GM15510 (cell line): ENCODE results near the gene UFSP2.

ENCODE experiments used
- POLR2A ChIP-seq: IDR thresholded peaks from 3 replicates; pipeline ENCODE4 v1.6.1; 2011; ENCODE audit warnings: borderline replicate concordance; ENCODE audit not compliant: insufficient read length; ENCODE audit errors: extremely low read depth

Gene UFSP2

DNA sequence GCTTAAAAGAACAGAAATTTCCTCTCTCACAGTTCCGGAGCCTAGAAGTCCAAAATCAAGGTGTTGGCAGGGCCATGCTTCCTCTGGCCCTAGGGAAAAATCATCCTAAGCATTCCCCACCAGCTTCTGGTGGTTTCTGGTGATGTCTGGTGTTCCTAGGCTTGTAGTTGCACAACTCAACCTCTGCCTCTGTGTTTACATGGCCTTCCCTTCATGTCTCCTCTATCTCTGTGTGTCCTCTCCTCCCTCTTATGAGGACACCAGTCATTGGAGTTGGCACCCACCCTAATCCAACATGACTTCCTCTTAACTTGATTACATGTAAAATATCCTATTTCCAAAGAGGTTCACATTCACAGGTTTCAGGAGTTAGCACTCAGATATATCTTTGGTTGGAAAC, 45.4 kb downstream of the UFSP2 start:
- TF ChIP-seq POLR2A, result no peak

- TF ChIP-seq POLR2A, result no peak
Measured at GRCh38 chr4:185379326-185380295, 46.2 kb downstream of the UFSP2 start.

DNA sequence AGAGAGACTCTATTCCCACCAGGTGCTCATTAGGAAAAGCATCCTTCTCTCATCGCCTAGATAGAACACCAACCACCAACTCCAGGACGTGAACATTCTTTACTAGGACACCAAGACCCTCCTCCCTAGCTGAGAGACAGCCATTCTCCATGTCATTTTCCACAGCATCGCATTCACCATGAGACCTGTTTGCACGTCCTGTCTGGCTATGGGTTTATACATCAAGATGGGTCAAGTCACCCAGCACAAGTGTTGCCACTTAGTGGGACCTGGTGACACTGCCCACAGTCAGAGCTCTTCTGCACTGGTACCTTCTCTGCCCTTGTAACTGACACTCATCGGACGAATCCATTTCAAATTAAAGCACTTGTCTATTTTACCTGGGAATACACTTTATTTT, 47.5 kb downstream of the UFSP2 start:
- no peak for TF ChIP-seq POLR2A

DNA sequence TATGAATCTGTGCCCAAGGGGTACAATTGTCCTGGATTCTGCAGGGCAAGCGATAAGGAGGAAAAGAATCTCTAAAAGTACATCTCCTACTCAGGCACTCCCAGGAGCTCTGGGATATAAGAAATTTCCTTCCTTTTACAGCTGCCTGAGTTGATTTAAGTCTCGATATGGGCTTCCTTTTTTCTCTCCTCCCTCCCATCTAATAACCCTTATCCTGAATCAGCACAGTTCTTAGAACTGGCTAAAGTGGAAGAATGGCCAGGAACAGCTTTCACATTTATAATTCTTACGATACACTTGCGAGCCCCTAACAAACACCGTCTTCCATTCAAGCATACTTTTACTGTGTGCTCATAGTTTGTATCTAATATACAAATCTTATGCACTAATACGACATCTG, 51.2 kb downstream of the UFSP2 start:
- TF ChIP-seq POLR2A, result no peak

DNA sequence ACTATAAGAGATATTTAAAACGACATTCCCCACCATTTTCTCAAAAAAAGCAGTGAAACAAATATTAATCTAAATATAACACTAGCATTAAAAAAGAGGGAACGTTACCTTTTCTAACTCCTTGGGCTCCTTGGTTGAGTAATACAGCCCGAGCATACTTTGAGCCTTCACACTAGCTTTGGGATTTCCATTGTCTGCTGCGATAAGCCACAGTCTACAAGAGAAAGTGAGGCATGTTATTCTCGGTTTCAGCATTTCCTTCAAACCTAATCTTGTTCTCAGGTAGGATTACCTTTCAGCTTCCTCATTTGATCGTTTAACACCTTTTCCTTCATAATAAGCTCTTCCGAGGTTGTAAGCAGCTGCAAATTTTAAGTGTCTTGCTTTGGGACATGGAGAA, 51.7 kb downstream of the UFSP2 start:
- no peak for TF ChIP-seq POLR2A

DNA sequence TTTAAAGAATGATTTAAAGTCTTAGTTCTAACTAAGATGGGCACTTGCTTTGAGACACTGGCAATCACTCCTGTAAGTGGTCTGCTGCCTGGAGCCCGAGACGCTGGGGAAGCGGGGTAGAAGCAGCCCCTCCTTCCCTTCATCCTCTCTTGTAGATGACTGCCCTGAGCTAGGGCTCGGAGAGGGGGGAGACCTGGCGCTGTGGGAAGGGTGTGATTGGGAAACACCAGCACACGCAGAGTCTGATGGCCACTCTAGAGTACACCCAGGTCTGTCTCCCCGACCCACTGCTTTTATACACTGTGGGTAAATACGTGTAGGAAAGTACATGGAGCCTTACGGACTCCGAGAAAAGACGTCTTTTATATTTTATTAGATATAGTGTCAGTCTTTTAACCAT, 54.1 kb downstream of the UFSP2 start:
- TF ChIP-seq POLR2A, result no peak

GRCh38 chr4:185370268-185370949, 55.4 kb downstream of the UFSP2 start:
- TF ChIP-seq POLR2A, result no peak

- TF ChIP-seq POLR2A, result no peak
Measured at GRCh38 chr4:185369731-185370130, 56.0 kb downstream of the UFSP2 start.

DNA sequence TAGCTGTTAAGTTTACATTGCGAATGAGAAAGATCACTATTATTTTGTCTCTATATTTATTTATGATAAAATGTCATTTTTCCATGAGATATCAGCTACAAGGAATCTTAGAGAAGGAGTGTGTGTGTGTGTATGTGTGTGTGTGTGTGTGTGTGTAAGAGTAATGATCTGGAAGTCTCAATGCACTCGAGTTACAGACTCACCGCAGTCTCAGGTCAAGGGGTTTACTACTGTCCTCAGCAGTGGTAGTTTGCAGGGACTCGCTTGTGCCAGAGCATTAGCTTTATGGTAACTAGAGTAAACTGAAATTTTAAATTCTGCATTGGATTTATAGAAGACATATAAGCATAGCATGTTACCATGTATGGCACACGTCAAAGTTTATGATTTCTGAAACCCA, 60.9 kb downstream of the UFSP2 start:
- TF ChIP-seq POLR2A, result no peak

GRCh38 chr4:185363251-185363650, 62.5 kb downstream of the UFSP2 start:
- no peak for TF ChIP-seq POLR2A

- TF ChIP-seq POLR2A, result no peak
Measured at GRCh38 chr4:185361872-185362271, 63.9 kb downstream of the UFSP2 start.

- TF ChIP-seq POLR2A, result no peak
Measured at GRCh38 chr4:185359767-185360446, 65.9 kb downstream of the UFSP2 start.

- no peak for TF ChIP-seq POLR2A
Measured at GRCh38 chr4:185358959-185359358, 66.8 kb downstream of the UFSP2 start.

DNA sequence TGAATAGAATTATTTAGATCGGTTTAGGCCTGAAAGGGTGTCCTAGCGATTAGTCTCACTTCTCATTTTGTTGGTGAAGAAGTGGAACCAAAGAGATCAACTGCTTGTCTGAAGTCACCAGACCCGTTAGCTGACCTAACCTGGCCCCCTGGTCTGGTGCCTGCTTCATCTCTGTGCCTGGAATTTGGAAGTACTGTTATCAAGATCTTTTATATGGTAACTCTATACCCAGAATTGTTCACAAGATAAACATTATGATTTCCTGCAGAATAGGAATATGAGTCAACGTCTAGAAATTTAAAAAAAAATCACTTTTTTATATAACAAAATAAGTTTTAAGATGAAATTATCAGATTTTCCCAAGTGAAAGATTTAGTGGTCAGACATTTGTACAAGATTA, 67.2 kb downstream of the UFSP2 start:
- TF ChIP-seq POLR2A, result no peak
